PC-9 (cell line): ENCODE measurements around the gene ACAP2. TPM values are rescaled to one million over a fixed set of nuclear protein-coding genes. Genes with fewer than 3 reads are reported as not detected.

Source experiments
- BruUV-seq: library from RNA; stranded (reverse); fragments of 400-500 nt; replicated peaks from 2 replicates; lab custom pipeline; 2021; lab: Mats Ljungman, UMichigan
- CTCF ChIA-PET: fragments of 300-600 bp; sonication (Branson Sonifier 250); formaldehyde crosslinking; loops from one replicate; lab custom pipeline; 2022; ENCODE audit warnings: antibody characterized with exemption; lab: Charles Lee
- POLR2A ChIA-PET: fragments of 300-600 bp; sonication (Branson Sonifier 250); formaldehyde crosslinking; loops from one replicate; lab custom pipeline; 2022; ENCODE audit warnings: antibody characterized with exemption; ENCODE audit not compliant: unreplicated experiment; lab: Charles Lee
- DNase-seq, 2 experiments: peaks; one replicate each; pipeline versions ENCODE4 v3.0.0 to v3.0.0-alpha.2; 2015 to 2022; ENCODE audit warnings: mixed read lengths in 1 of 2
- H2AFZ ChIP-seq: fragments of 200-600 bp; sonication (generic); 2 replicates; pipeline ENCODE4 v1.8.1; 2017; ENCODE audit warnings: antibody characterized with exemption
- H3F3A ChIP-seq: fragments of 200-600 bp; sonication (generic); 2 replicates; pipeline ENCODE4 v1.8.1; 2017; ENCODE audit warnings: antibody characterized with exemption, mild to moderate bottlenecking, low read depth; ENCODE audit not compliant: insufficient read depth
- H3K27ac ChIP-seq: fragments of 200-600 bp; sonication (generic); 2 replicates; pipeline ENCODE4 v1.6.1; 2016; ENCODE audit warnings: mixed run types
- H3K27me3 ChIP-seq: fragments of 200-600 bp; sonication (generic); 2 replicates; pipeline ENCODE4 v1.6.1; 2016; ENCODE audit warnings: low read depth, mixed run types; ENCODE audit not compliant: insufficient read depth
- H3K36me3 ChIP-seq: fragments of 200-600 bp; sonication (generic); 2 replicates; pipeline ENCODE4 v1.6.1; 2016; ENCODE audit warnings: low read depth, mixed run types
- H3K4me1 ChIP-seq: fragments of 200-600 bp; sonication (generic); replicated peaks from 2 replicates; pipeline ENCODE4 v1.6.1; 2016; ENCODE audit warnings: mixed run types; ENCODE audit not compliant: insufficient read depth
- H3K4me2 ChIP-seq: fragments of 200-600 bp; sonication (generic); 2 replicates; pipeline ENCODE4 v1.6.1; 2017; ENCODE audit warnings: mixed run types
- H3K4me3 ChIP-seq: fragments of 200-600 bp; sonication (generic); 2 replicates; pipeline ENCODE4 v1.6.1; 2016; ENCODE audit warnings: mixed run types
- H3K79me2 ChIP-seq: fragments of 200-600 bp; sonication (generic); 2 replicates; pipeline ENCODE4 v1.6.1; 2017; ENCODE audit warnings: low read depth, mixed run types
- H3K9me2 ChIP-seq: fragments of 200-600 bp; sonication (generic); 2 replicates; pipeline ENCODE4 v1.8.1; 2017; ENCODE audit warnings: mild to moderate bottlenecking; ENCODE audit not compliant: insufficient read depth
- H3K9me3 ChIP-seq: fragments of 200-600 bp; sonication (generic); 2 replicates; pipeline ENCODE4 v1.8.1; 2016; ENCODE audit warnings: low read depth; ENCODE audit not compliant: insufficient read depth
- H4K20me1 ChIP-seq: fragments of 200-600 bp; sonication (generic); 2 replicates; pipeline ENCODE4 v1.8.1; 2017; ENCODE audit not compliant: insufficient read depth
- CTCF ChIP-seq: fragments of 200-600 bp; sonication (generic); conservative IDR thresholded peaks from 2 replicates; pipeline ENCODE4 v1.6.1; 2017; ENCODE audit warnings: mixed run types, antibody characterized with exemption, mild to moderate bottlenecking, moderate library complexity
- EZH2 ChIP-seq: fragments of 200-600 bp; sonication (generic); IDR thresholded peaks from 2 replicates; pipeline ENCODE4 v1.8.0; 2017; ENCODE audit warnings: antibody characterized with exemption, low read depth
- intact Hi-C: fragments of 100-400 bp; cut with micrococcal nuclease; formaldehyde crosslinking; loops from one replicate; pipeline ENCODE4 v1.10.0; 2022; ENCODE audit not compliant: unreplicated experiment
- total RNA-seq: library from RNA; stranded (reverse); gene quantifications from 2 replicates; pipeline ENCODE4 v1.2.3, GENCODE V29; 2021

ACAP2 gene
- total RNA-seq, 1 experiment from 2014 or later, result 67.9 TPM

DNA sequence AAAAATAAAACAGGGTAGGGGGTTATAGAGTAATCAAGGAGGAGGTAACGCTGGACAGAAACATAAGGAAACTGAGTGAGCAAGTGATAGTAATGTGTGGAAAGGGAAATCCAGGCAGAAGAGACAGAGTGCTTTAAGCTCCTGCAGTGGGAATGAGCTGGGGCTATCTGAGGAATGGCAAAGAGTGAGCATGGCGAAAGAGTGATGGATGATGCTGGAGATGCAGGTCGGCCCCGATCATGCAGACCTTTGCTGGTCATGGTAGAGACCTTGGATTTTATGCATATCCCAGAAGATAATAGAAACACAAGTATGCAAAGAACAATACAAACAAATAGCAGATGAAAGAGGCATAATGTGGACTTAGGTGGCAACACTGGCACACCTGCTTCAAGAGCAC is 26.0 kb upstream of the ACAP2 start:
- no peak overlapping the region for H3K4me2 ChIP-seq
- H3K4me1 ChIP-seq, result no peaks in the 10 kb centered on the region
- intact Hi-C loops, result no loop called here
- DNase-seq, result no peak
- no peak overlapping the region for H3K27ac ChIP-seq
- no peaks in the 10 kb centered on the region for H3K9me2 ChIP-seq
- H3F3A ChIP-seq, result no peaks in the 10 kb centered on the region
- no peak overlapping the region for H3K4me3 ChIP-seq
- H3K9me3 ChIP-seq, result peaks cover 6% of the 10 kb centered on the region; the same call in 1 of the 2 replicates
- H4K20me1 ChIP-seq, result no peaks in the 10 kb centered on the region
- POLR2A ChIA-PET, result no interaction called here
- no peak overlapping the region for H2AFZ ChIP-seq
- no peak for TF ChIP-seq EZH2
- no peak for TF ChIP-seq CTCF
- no peaks in the 10 kb centered on the region for H3K36me3 ChIP-seq
- no peaks in the 10 kb centered on the region for H3K79me2 ChIP-seq
- 0 out of 2 replicates have a peak, but pooled peaks cover under 1% of the 10 kb centered on the region for H3K27me3 ChIP-seq
- CTCF ChIA-PET, result no interaction called here
- no TSS peak for BruUV-seq

GRCh38 chr3:195468391-195468776 is 25.6 kb upstream of the ACAP2 start:
- H3K36me3 ChIP-seq, result no peaks in the 10 kb centered on the region
- peaks cover 6% of the 10 kb centered on the region; the same call in 1 of the 2 replicates for H3K9me3 ChIP-seq
- H2AFZ ChIP-seq, result 0 out of 2 replicates have a peak overlapping the region, but pooled peaks have one; percentile 23
- no peaks in the 10 kb centered on the region for H3K9me2 ChIP-seq
- ChIA-PET POLR2A (no interaction called here), CTCF (no interaction called here)
- H3K4me2 ChIP-seq, result no peak overlapping the region
- H3K4me3 ChIP-seq, result no peak overlapping the region
- H4K20me1 ChIP-seq, result no peaks in the 10 kb centered on the region
- H3K27me3 ChIP-seq, result no peaks in the 10 kb centered on the region
- no peaks in the 10 kb centered on the region for H3K4me1 ChIP-seq
- no peak overlapping the region for H3K27ac ChIP-seq
- BruUV-seq, result no TSS peak
- no peaks in the 10 kb centered on the region for H3F3A ChIP-seq
- no peak for DNase-seq
- no peaks in the 10 kb centered on the region for H3K79me2 ChIP-seq
- no peak for TF ChIP-seq CTCF
- TF ChIP-seq EZH2, result no peak
- intact Hi-C loops, result no loop called here

DNA sequence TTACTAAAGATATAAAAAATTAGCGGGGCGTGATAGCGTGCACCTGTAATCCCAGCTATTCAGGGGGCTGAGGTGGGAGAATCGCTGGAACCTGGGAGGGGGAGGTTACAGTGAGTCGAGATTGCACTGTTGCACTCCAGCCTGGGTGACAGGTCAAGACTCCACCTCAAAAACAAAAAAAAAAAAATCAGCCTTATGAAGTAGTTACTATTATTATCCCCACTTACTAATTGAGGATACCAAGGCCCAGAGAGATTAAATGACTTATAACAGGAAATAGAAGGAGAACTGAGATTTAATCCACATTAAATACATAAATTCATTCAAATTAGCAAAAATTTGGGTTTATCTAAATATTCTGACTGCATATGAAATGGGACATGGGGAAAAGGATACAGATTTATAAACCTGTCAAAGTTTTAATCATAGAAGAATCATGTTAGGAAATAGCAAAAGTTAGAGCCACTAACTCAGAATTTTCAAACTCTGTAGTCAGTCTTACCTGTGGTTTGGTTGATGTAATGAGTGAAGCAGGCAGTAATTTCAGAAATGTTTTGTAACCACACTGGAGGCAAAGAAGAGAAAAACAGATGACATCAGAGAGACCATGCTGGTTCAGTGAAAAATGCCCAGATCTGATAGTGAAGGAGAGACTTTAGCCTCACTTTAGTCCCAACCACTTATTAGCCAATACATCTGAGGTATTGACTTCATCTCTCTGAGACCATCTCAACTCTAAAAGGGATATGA is 25.0 kb upstream of the ACAP2 start:
- no peaks in the 10 kb centered on the region for H4K20me1 ChIP-seq
- H3K4me3 ChIP-seq, result no peak overlapping the region
- no peaks in the 10 kb centered on the region for H3K79me2 ChIP-seq
- peaks cover 6% of the 10 kb centered on the region; the same call in 1 of the 2 replicates for H3K9me3 ChIP-seq
- no peaks in the 10 kb centered on the region for H3K4me1 ChIP-seq
- no TSS peak for BruUV-seq
- intact Hi-C loops, result no loop called here
- no peak for TF ChIP-seq EZH2
- TF ChIP-seq CTCF, result no peak
- H3K9me2 ChIP-seq, result no peaks in the 10 kb centered on the region
- no peaks in the 10 kb centered on the region for H3F3A ChIP-seq
- H3K27me3 ChIP-seq, result no peaks in the 10 kb centered on the region
- H2AFZ ChIP-seq, result no peak overlapping the region
- DNase-seq, result no peak
- H3K36me3 ChIP-seq, result no peaks in the 10 kb centered on the region
- CTCF ChIA-PET, result no interaction called here
- H3K4me2 ChIP-seq, result no peak overlapping the region
- POLR2A ChIA-PET, result no interaction called here
- no peak overlapping the region for H3K27ac ChIP-seq
